DMS53 (cell line): ENCODE results near the gene NRSN1.

Experiments used
- DNase-seq: peaks from one replicate; lab custom pipeline; 2025; lab: John Stamatoyannopoulos, UW

The NRSN1 gene

DNA sequence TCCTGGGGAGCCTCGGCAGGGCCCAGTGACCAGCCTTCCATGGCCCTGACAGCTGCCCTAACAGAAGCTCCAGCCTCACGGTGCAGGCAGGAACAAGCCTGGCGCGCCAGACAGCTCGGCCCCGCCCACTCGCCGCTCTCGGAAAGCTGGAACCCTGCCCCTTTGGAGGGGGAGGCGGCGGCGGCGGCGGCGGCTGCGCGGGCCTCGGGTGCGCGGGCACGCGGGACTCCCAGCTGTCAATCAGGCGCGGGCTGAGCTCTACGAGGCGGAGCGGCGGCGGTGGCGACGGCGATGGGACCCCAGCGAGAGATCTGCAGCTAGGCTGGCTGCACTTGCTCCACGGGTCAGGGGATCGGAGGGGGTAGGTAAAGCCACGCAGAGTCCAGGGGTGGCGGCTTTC is at the start of gene NRSN1:
NRSN1 (plus strand) TSS at position 236 of the 400 bp plus-strand sequence. CDS start 8,113 bp downstream, outside the sequence.
- peak; percentile 91 for DNase-seq

- DNase-seq: peak; percentile 30
These were observed 47.8 kb upstream of the NRSN1 start for GRCh38 chr6:24078200-24078599.

DNA sequence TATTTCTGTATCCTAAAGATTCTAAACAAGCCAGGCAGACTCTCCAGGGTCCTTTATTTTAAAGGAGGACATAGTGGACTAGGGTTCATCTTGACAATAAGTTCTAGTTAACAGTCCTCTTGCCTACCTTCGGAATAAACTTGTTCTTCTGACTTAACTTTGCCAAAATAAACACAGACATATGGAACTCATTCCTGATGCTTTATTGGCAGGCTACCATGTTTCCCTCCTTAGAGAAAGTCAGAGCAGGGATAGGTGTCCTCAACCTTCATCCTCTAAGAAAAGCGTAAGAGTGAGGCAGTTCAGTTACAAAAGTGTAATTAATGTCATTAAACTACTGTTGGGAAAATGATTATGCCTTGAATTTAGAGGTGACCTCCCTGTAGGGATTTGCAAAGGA is 46.9 kb upstream of the NRSN1 start:
- DNase-seq: no peak

DNA sequence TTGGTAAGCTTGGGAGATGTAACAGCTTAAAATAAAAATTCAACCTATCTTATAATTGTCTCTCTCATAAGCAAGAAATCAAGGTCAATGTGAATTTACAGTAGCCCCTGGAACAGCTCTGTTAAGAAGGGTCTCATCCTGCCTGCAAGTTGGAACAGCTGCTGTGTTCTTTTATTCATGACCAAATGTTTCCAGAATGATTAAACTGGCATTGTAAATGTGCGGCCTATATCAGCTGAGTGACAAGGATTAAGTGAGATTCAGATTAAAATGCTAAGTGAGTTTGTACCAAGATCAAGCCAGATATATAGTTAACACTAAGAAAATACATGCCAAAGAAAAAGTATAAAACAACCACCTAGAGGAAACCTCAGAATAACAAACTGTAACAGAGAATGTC is 45.3 kb upstream of the NRSN1 start:
- no peak for DNase-seq

GRCh38 chr6:24089736-24090135 is 36.3 kb upstream of the NRSN1 start:
- no peak for DNase-seq

DNA sequence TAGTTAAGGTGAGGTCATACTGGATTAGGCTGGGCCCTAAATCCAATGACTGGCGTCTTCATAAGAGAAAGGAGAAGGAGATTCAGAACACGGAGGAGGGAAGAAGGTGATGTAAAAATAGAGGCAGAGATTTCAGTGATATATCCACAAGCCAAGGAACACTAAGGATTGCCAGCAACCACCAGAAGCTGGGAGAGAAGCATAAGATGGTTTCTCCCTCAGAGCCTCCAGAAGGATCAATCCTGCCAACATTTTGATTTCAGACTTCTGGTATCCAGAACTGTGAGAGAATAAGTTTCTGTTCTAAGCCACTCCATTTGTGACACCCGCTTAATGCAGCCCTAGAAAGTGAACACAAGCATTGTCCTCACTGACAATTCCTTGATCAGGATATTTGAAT is 33.6 kb upstream of the NRSN1 start:
- DNase-seq: no peak

DNA sequence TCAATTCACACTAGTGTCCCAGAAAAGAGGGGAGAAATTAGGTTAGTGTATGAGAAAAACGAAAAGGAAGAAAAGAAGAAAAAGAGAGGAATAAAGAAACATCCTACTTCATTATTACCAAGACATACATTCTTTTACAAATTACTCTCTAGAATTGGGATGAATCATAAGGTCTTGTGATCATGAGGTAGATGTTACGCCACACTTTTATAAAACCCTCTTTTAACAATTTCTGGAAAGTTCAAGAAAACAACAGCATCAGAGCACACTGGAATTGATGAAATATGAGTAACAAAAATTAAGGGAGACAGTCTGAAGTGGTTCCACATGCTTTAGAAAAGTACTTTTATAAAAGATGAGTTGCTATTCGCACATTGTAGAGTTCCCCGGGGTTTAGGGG is 32.6 kb upstream of the NRSN1 start:
- DNase-seq: no peak

- no peak for DNase-seq
These were observed 26.8 kb upstream of the NRSN1 start for GRCh38 chr6:24099181-24099580.

- no peak for DNase-seq
These were observed 25.8 kb upstream of the NRSN1 start for GRCh38 chr6:24100024-24100769.

- DNase-seq: no peak
These were observed 25.3 kb upstream of the NRSN1 start for GRCh38 chr6:24100770-24101155.

- no peak for DNase-seq
These were observed 20.8 kb upstream of the NRSN1 start for GRCh38 chr6:24105191-24105590.

DNA sequence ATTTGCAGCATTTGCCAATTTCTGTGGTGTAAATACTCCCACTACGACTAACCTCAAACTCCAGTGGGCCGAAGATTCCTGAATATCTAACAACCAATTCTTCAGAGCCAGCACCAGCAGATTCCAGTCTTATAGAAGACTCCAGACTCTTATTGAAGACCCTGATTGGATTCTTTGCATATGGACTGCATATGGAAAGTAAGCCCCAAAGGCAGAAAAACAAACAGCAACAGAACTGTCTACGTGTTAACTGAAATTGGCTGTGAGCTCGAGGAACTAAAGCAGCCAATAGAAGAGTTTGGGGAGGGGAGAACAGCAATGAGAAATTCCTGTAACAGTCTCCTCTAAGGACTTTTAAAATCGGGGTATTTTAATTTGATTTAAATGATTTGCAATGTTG is 19.7 kb upstream of the NRSN1 start:
- no peak for DNase-seq

- DNase-seq: no peak
These were observed 18.7 kb upstream of the NRSN1 start for GRCh38 chr6:24107294-24107693.

DNA sequence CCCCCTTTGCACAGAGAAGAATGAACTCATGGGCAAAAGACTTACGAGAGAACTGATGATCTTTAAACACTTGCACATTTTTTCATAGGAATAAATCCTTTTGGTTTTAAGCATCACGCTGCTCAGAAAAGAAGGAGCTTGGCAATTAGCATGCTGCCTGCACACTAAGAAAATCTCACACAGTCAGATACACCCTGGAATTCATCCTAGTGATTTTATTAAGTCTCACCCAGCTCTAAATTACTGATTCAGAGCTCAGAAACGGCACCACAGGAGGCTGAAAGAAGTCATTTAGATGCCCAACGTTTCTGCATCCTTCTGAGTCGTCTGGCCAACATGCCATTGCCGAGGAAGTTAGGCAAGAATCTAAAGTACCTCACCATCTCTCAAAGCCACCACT is 18.0 kb upstream of the NRSN1 start:
- DNase-seq: no peak

GRCh38 chr6:24110417-24110816 is 15.6 kb upstream of the NRSN1 start:
- no peak for DNase-seq

DNA sequence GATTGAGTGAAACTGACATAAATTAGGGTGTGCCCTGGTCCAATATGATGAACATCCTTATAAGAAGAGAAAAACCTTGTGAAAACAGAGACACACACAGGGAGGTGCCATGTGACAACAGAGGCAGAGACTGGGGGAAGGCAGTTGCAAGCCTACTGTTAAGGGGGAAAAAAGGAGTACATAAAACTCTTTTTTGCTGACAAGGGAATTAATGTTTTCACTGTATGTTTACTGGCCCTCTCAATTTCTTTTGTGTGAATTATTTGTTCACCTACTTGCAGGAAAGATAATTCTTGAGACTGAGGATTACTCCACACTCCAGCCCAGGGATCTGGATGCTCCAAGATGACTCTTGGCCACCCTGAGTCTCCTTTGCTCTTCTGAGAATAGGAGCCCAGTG is 12.1 kb upstream of the NRSN1 start:
- no peak for DNase-seq

DNA sequence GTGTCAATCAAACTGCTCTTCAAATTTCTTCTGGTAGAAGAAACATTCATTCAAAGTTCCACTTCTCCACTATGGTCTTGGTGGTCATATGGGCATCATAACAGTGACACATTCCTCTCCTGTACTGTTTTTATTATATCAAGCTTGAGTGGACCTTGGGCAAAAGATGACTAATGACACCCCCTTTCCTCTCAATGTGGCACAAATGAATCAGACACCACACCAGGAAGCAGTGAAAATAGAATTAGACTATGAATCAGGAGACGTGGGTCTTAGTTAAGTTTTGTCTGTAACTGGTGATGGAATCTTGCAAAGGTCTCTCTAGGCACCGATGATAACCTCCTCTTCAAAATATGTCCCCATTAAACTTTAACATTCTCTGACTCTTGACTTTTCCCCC is 9.0 kb upstream of the NRSN1 start:
- peak; percentile 21 for DNase-seq

DNA sequence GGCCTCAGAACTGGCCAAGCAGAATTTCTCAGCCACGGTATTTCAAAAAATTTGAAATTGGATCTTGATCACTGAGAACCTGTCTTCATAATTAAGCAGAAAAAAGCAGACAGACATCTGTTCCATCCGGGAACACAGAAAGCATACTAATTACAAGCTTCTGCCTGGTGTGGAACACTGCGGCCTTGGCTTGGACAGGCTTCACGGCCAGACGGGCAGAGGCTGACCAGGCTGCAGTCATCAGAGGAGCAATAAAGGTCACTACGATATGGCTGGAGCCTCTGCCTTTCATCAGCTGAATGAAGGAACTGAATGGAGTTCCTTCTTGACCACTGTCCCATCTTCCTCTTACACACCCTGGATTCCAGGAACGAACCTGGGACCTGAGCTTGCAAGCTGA is 3.9 kb upstream of the NRSN1 start:
- peak; percentile 27 for DNase-seq

- DNase-seq: peak; percentile 61
These were observed 674 bp downstream of the NRSN1 start for GRCh38 chr6:24126586-24127192.

GRCh38 chr6:24127316-24127715 is 1.3 kb downstream of the NRSN1 start:
- DNase-seq: no peak

GRCh38 chr6:24131751-24132150 is 5.7 kb downstream of the NRSN1 start:
- no peak for DNase-seq

GRCh38 chr6:24139080-24139479 is 13.1 kb downstream of the NRSN1 start:
- DNase-seq: no peak

- no peak for DNase-seq
These were observed 13.6 kb downstream of the NRSN1 start for GRCh38 chr6:24139639-24140038.

GRCh38 chr6:24140591-24140990 is 14.6 kb downstream of the NRSN1 start:
- DNase-seq: no peak
